Measurements from ENCODE around the gene MFSD6.

Gene MFSD6

GRCh38 chr2:190468814-190469569 is 60.8 kb downstream of the MFSD6 start:
- no peak for TF ChIP-seq CTCF (IDR thresholded peaks at IDR 0.05; ENCODE audit: insufficient read depth, low read length, missing control alignments)
- H3K4me3 ChIP-seq (ENCODE audit: low read depth, low read length): no peak overlapping the region
- CTCF ChIA-PET: no interaction called here
- DNase-seq (ENCODE audit: low read depth, low spot score): peak; percentile 94
- POLR2A ChIA-PET: no interaction called here

GRCh38 chr2:190469771-190470170 is 61.6 kb downstream of the MFSD6 start:
- H3K4me3 ChIP-seq (ENCODE audit: low read depth, low read length): no peak overlapping the region
- ChIA-PET POLR2A (no interaction called here), CTCF (interaction anchor here (1.5 kb wide), 1 partner anchor 10 kb away, joined by 4 read pairs; no protein-coding TSS in a partner anchor)
- TF ChIP-seq CTCF (IDR thresholded peaks at IDR 0.05; ENCODE audit: insufficient read depth, low read length, missing control alignments): no peak
- no peak for DNase-seq (ENCODE audit: low read depth, low spot score)

- CTCF ChIA-PET: interaction anchor here (1.5 kb wide), 1 partner anchor 9 kb away, joined by 4 read pairs; no protein-coding TSS in a partner anchor
- DNase-seq (ENCODE audit: low read depth, low spot score): no peak
- TF ChIP-seq CTCF (IDR thresholded peaks at IDR 0.05; ENCODE audit: insufficient read depth, low read length, missing control alignments): no peak
- H3K4me3 ChIP-seq (ENCODE audit: low read depth, low read length): no peak overlapping the region
- POLR2A ChIA-PET: no interaction called here
Observed at GRCh38 chr2:190470256-190470826, 62.2 kb downstream of the MFSD6 start.

- TF ChIP-seq CTCF (IDR thresholded peaks at IDR 0.05; ENCODE audit: insufficient read depth, low read length, missing control alignments): no peak
- ChIA-PET POLR2A (no interaction called here), CTCF (interaction anchor here (1.1 kb wide), 1 partner anchor 11 kb away, joined by 3 read pairs; no protein-coding TSS in a partner anchor)
- no peak overlapping the region for H3K4me3 ChIP-seq (ENCODE audit: low read depth, low read length)
- DNase-seq (ENCODE audit: low read depth, low spot score): no peak
Observed at GRCh38 chr2:190477661-190478454, 69.7 kb downstream of the MFSD6 start.

- no peak for DNase-seq (ENCODE audit: low read depth, low spot score)
- CTCF ChIA-PET: no interaction called here
- POLR2A ChIA-PET: no interaction called here
- TF ChIP-seq CTCF (IDR thresholded peaks at IDR 0.05; ENCODE audit: insufficient read depth, low read length, missing control alignments): no peak
- no peak overlapping the region for H3K4me3 ChIP-seq (ENCODE audit: low read depth, low read length)
Observed at GRCh38 chr2:190478572-190479195, 70.5 kb downstream of the MFSD6 start.

All from AG04449 (cell line).